HG02885 (cell line): Measurements from ENCODE around the gene NPHP4.
"Not testable (repeated sequence)": the region's sequence is repeated elsewhere in the genome, so short reads cannot be mapped to it uniquely, and the experiment has no call there.

ENCODE experiments used
- ATAC-seq: cut with Tn5 transposase; IDR thresholded peaks from one replicate; pipeline ENCODE4 v1.9.1; 2021; ENCODE audit warnings: mild to moderate bottlenecking; ENCODE audit not compliant: unreplicated experiment, poor library complexity

Gene NPHP4

DNA sequence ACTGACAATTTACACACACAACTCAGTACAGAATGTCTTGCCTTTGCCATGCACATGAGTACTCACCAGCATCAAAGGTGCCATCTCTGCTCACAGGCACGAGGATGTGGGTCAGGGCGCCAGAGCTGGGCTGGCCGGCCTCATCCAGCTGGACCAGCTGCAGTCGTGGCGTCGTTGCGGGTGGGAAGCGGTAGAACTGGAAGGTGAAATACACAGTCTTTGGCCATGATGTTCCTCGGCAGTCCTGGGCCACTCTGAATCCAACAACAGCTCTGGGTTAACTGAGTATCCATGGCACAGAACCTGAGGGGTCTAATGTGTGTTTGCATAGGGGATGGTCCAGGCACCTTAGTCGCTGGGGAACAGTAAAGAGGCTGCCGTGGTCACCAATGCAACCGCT lies 87.7 kb downstream of the NPHP4 start:
- no peak for ATAC-seq

DNA sequence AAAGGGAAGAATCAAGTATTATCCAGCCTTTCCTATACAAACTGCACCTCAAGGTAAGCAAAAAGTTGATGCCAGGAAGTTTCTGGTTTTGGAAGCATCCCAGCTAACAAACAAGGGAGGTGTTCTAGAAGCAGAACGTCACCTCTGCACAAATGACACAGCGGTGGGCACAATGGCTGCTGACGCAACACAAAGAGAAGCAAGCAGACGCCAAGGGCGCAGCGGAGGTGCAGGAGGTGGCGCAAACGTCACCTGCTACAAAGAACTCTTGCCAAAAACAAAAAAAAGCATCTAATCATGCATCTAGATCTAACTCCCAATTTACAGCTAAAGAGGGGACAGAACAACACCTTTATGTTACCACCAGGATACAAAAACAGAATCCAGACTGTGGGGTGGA lies 88.5 kb downstream of the NPHP4 start:
- no peak for ATAC-seq

DNA sequence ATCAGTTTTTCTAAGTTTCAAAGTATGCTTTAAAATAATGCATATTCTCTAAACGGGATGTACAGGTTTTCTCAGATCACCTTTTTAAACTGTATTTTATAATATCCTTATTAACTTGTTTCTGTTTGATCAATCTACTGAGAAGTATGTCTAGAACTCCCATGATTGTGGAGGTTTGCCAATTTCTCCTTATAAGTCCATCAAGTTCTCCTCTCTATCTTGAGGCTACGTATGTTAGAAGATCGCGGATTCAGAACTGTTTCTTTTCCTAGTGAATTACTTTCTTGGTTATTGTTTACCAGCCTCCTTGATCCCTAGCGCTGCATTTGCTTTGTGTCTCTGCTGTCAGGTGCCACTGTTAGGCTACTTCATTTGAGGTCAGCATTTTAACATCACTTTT lies 89.2 kb downstream of the NPHP4 start:
- ATAC-seq = no peak

DNA sequence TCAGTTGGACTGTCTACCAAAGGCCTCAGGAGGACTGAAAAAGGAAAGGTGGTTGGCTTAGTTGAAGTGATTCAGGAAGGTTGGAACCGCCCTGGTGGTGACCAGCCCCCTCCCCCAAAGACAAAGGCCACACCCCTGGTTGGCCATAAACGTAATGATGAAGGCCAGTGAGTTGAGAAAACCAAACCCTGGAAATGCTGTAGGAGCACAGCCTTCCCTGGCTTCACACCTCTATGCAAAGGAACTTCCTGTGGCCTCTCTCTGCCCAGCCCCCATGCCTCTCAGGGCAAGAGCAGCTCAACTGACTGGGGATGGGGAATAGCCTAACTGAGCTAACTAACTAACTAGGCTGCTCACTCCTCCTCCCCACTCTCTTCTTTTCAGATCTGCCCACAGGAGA lies 90.4 kb downstream of the NPHP4 start:
- ATAC-seq = no peak

DNA sequence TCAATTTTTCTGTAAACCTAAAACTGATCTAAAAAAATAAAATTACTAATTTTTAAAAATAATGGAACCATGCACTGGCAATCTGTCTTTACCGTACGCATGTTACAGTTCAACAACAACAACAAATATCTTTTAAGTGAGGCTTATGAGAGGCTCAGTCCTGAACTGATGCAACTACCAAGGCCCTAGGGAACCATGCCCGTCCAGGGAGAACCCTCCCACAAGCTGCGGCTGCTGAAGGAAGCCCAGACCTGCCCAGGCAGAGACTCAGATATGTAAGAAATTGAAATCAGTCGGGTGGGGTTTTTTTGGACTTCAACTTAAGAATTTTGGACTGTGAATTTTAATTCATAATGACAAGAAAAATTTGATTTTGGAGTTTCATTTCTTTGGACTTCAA lies 91.1 kb downstream of the NPHP4 start:
- ATAC-seq = no peak

DNA sequence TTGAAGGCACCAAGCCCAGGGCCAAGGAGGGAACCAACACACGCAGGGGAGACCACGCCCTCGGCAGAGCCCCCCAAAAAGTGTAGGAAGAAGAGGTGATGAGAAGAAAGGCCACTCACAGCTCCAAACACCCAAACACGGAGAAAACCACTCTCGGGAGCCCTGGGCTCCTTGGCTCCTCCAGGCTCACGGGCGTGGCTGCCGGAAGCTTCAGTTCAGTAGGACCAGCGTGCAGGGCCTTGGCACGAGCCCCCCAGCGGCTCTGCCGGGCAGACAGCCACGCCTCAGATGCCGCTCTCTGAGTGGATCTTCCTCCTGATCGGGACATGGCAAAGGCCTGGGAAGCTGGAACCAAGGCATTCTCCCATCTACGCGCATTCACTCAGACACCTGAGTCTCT lies 94.0 kb downstream of the NPHP4 start:
- no peak for ATAC-seq

DNA sequence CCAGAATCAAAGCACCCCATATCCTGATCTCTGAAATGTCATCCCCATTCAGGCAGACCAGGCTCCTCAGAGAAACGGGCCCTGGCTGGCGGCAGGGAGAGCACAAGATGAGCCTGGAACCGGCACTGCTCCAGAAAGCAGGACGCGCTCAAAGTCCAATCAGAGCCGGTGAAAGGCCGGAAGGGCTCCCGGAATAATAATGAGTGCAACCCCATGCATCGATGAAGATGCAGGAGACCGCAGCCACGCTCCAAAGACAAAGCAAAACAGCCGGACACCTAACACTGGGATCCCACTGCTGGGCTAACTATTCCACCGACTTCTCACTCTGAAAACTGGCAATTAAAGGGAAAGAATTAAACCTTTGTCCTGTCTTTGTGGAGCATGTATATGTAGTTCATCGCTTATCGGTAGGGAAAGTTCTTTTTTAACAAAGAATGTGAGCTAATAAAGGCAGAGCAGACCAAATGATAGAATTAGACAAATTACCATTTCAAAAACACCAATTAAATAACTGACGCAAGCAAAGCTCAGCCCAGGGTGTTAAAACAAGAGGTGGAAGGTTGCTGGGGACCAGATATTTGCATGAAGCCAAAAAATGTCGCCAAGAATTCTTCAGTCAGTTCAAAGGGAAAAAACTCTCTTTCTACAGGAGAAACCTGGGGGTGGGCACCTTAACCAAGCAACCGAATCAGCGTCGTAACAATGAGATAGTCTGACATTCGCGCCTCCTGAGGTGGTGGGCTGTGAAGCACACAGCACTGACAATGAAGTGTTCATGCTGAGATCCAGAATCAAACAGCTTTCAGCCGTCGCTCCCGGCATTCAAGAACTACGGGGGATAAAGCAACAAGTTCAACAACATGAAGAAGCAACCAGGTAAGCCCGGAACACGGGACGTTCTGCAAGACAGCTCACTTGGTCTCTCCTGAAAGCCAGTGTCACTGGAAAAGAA lies 95.2 kb downstream of the NPHP4 start:
- no peak for ATAC-seq

DNA sequence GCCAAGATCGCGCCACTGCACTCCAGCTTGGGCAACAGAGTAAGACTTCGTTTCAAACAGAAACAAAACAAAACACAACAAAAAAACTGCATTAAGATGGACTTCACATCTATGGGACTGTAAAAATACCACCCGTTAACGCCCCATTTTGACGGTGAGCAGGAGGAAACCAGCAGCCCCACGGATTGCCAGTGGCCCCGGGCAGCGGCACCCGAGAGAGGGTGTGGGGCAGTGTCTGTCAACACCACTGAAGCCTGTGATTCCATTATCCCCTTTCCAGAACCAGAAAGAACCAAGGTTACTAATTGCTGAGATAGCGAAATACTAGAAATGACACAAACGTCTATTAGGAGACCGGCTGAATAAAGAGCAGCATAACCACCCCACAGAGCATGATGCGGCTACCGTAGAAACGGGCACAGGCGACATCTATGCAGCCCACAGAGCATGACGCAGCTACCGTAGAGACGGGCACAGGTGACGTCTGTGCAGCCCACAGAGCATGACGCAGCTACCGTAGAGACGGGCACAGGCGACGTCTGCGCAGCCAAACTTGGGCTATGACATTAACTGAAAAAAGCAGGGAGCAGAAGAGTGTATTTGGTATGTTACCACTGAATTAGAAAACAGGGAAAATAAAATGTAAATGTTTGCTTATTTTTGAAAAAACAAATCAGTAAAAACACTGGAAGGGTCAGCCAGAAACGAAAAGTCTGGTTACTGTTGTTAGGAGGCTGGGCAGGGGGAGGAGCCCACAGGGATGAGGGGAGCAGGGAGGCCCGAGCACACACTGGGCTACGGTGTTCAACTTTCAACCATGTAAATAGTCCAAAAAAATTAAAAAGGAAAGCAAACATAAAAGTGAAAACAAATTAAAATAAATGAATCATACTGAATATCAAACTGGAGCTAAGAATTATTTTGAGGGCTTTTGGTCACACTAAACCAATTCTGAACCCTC lies 96.5 kb downstream of the NPHP4 start:
- no peak for ATAC-seq

DNA sequence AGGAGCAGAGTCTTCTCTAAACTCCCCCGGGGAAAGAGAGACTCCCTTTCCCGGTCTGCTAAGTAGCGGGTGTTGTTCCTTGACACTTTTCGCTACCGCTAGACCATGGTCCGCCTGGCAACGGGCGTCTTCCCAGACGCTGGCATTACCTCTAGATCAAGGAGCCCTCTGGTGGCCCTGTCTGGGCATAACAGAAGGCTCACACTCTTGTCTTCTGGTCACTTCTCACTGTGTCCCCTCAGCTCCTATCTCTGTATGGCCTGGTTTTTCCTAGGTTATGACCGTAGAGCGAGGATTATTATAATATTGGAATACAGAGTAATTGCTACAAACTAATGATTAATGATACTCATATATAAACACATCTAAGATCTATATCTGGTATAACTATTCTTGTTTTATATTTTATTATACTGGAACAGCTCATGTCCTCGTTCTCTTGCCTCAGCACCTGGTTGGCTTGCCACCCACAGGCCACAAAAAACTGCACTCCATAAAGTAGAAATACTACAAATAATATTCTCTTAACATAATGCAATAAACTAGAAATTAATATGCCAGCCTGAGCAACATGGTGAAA lies 98.4 kb downstream of the NPHP4 start:
- ATAC-seq = not testable (repeated sequence)

DNA sequence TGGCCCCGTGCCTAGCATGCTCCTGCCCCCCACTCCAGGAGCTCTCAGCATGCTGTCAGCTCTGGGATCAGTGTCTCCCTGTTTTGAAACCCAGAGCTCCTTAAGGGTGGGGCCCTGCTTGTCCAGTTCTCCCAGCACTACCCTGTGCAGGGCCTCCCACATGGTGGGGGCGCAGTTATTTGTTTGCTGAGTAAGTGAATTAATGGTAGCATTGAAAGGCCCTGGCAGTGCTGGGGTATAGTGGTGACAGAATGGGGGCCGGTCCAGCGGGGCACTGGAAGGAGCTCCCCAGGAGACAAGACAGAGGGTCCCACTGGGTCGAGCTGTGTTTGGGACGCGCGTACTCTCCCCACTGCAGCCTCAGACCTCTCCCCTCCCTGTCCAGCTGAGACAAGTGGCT lies 99.9 kb downstream of the NPHP4 start:
- ATAC-seq = no peak

DNA sequence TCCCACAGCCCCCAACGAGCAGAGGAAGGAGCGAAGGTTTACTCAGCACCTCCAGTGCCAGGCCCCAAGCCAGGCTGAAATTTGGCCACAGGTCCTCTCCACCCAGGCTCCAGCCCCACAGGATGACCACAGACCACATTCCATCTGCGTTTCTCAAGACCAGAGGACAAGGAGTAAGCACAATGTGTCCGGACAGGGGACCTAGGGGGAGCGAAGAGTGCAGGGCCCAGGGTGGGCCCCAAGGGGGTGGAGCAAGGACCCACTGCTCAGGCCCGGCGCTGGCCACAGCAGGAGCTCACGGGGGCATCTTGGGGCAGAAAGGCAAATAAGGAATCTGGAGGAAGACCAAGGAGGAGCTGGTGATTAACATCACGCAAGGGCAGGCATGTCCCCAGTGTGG lies 100.5 kb downstream of the NPHP4 start:
- ATAC-seq = no peak

DNA sequence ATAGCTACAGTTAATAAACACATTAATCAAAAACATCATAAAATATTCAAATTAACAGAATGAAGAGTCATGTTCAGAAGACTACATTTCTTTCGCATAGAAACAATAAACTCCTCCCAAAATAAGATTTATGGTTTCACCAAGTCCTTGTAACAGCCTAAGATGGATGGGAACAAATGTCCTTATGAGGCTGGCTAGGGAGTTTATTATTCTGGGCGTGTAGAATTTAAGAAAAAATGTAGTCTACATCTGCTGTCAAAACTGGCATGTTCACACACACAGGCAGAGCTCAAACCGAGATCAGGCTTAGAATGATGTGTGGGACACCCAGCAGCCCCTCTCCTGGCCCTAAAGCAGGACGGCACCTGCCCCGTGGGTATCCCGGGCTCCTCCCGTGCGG lies 101.1 kb downstream of the NPHP4 start:
- no peak for ATAC-seq

DNA sequence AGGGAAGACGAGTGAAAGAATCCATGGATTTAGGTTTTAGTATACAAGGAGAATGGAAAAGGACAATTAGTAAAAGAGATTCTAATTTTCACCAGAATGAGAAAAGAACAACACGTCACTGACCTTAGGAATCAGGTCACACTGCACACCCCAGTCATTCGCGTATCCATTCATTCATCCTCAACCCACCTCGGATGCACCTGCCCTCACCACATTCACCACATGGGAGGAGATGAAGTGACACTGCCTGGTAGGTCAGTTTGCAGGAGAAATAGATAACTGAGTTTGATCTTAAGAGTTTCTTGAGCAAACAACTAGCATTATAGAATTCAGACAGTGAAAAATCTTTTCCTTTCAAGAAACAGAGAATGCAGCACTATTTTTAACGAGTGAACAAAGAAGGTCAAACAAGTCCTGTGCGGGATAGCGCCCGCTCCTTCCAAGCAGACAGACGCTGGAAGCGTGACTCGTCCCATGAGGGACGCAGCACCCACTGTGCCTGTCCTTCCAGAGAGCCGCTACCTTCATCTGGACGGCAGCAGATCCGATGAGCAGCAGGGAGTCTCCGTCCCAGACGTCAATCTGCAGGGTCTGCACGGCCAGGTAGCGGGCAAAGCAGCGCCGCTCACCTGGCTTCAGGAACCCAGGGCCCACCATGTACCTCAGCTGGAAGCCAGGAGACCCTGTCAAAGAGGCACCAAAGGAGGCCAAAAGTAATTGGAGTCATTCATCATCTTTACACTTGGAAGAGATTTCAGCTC lies 101.7 kb downstream of the NPHP4 start:
- ATAC-seq = no peak

DNA sequence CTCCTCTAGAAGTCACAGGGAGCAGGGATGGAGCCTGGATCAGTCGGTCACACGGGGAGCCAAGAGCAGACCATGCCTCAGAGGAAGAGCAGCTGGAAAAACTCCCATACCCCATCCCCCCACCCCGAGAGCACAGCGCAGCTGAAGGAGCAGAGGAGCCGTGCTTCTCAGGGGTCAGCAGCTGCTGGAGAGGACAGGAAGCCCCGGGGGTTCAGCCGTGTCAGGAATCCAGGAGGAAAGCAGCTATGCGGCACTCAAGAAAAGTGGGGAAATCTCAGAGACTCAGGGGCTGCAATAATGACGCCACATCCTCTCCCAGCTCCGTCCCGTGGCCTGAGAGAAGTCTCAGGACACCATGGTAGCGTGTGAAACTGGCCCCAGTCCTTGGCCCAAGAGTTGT lies 102.3 kb downstream of the NPHP4 start:
- ATAC-seq = no peak

DNA sequence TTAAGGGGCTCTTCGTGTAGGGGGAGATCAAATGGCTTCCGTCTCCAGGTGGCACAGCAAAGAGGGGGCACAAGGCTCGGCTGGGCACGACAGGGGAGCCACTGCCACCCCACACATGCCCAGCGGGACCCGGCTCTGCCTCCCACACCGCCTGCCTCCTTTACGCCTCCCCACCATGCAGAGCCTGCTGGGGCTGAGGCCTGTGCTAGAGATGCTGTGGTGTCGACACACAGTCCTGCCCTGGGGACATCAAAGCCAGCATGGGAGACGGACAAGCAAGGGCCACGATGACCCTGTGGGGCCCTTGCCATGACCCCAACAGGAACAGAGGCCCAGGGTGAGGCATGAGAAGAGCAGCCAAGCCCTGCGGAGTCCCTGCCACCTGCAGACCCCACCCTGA lies 102.8 kb downstream of the NPHP4 start:
- no peak for ATAC-seq

DNA sequence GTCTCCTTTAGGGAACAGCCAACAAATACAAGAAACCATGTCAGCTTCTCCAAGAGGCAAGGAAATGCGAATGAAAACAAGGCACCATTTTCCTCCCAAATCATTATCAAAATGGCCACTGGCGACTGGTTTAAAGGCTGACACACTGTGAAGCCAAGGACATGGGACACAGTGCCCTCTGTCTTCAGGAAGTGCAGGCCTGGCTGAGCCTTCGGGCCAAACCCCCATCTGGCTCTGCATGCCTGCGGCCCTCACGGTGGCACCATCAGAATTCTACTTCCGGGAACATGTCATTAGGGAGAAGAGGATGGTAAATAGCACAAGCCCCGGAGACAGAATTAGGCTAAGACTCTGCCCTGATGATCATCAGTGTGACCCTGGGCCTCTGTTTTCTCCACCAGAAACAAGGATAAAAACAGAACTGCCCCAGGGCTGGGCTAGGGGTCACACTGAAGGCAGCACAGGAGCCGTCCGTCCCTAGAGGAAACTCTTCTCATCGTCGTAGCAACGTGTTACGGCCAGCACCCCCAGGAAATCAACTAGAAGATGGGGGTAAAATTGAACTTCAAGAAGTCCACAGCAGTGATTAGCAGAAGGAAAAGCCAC lies 103.5 kb downstream of the NPHP4 start:
- ATAC-seq = no peak

DNA sequence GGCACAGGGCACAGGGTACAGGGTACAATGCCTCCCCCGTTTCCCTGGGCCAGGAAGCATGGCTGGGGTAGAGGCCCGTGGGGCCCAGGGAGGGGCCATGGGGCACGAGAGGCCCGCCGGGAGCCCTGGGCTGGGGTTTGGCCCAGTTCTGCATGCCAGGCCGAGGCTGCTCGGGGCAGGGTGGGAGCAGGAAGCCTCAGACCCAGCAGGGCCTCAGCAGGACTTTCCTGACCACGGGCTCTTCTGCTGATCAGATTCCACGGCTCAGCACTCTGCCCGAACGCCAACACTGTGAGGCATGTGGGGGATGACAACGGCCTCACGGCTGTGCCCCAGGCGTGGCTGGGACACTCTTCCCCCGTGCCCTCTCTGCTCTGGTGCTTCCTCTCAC lies 104.3 kb downstream of the NPHP4 start:
- ATAC-seq = no peak

DNA sequence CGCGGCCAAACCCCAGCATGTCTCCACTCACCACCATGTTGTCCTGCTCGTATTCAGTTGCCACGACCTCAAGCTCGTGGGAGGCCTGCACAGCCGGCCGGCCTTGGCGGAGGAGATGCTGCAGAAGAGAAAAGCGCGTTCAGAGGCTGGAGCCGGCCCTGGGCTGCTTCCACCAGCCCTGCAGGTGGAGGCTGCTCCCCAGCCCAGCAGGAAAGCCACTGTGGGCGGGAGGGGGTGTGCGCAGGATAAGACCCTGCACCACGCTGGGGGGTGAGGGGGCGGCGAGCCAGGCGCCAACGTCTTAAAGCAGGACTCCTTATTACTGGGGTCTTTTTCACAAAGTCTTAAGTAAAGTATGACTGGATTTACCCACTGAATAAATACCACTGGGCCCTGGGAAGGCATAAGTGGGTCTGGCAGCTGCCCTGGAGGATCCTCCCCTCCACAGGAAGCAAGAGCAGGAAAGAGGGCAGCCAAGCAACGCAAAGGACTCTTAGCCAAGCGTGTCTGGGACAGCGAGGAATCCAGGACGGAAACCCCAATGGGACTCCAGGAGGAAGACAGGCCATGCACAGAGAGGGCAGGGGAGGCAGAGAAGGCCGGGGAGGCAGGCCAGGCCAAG lies 104.8 kb downstream of the NPHP4 start:
- ATAC-seq = no peak
